BJ (cell line): Measurements from ENCODE around the gene RNPEPL1. TPM values are rescaled to one million over a fixed set of nuclear protein-coding genes. Genes with fewer than 3 reads are reported as not detected.

ENCODE experiments used
- CTCF ChIA-PET: fragments of 350-600 bp; formaldehyde crosslinking; extraction: SDS; loops from one replicate; lab custom pipeline; 2021; ENCODE audit warnings: antibody characterized with exemption, inconsistent platforms; lab: Yijun Ruan, JAX
- POLR2A ChIA-PET: fragments of 300-600 bp; sonication (Branson Sonifier 250); formaldehyde crosslinking; extraction: SDS; loops from one replicate; lab custom pipeline; 2021; ENCODE audit warnings: antibody characterized with exemption; lab: Charles Lee
- DNase-seq: peaks from one replicate; pipeline ENCODE4 v3.0.0-alpha.2; 2011; ENCODE audit warnings: low read depth
- H3K27me3 ChIP-seq: 2 replicates; pipeline ENCODE4 v1.6.0; 2011; ENCODE audit warnings: low read length; ENCODE audit not compliant: control insufficient read depth, insufficient read depth
- H3K36me3 ChIP-seq: 2 replicates; pipeline ENCODE4 v1.5.1; 2011; ENCODE audit warnings: low read length; ENCODE audit not compliant: control insufficient read depth, insufficient read depth
- H3K4me3 ChIP-seq: 2 replicates; pipeline ENCODE4 v1.5.1; 2011; ENCODE audit warnings: low read depth, mild to moderate bottlenecking, control low read depth, low read length
- CTCF ChIP-seq: IDR thresholded peaks from 2 replicates; pipeline ENCODE4 v1.5.1; 2011; ENCODE audit warnings: low read depth, mild to moderate bottlenecking, control low read depth, inconsistent platforms, low read length, moderate library complexity; ENCODE audit not compliant: insufficient read depth
- polyA plus RNA-seq: library from polyadenylated mRNA; depleted of rRNA; stranded (reverse); fragments of >200 nt; gene quantifications from 2 replicates; pipeline ENCODE4 v1.2.3, GENCODE V29; 2011

The RNPEPL1 gene
- polyA plus RNA-seq, 1 experiment = 12.7 TPM

DNA sequence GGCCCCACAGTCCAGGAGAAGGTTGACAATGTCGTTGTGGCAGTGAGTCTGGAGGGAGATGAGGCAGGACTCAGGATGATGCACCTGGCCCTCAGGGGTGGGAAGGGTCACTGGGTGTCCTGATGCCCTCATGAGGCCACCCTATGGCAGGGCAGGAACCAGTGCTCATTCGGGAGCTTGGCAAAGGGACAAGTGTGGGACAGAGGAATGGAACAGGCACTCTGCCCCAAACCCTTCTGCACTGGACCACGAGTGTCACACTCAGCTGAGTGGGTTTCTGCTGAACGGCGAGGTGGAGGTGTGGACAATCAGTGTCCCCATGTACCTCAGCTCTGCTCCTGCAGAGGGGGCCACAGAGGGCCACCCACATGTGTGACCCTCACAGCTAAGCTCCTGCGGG is 42.5 kb upstream of the RNPEPL1 start:
- no peak for TF ChIP-seq CTCF
- CTCF ChIA-PET = interaction anchor here (0.8 kb wide), 1 partner anchor 12 kb away, joined by 5 read pairs; no protein-coding TSS in a partner anchor
- no peak overlapping the region for H3K4me3 ChIP-seq
- POLR2A ChIA-PET = no interaction called here
- H3K27me3 ChIP-seq = no peaks in the 10 kb centered on the region
- DNase-seq = no peak
- H3K36me3 ChIP-seq = peaks cover 1% of the 10 kb centered on the region; the same call in 1 of the 2 replicates

GRCh38 chr2:240526521-240526920 is 41.8 kb upstream of the RNPEPL1 start:
- no peak for TF ChIP-seq CTCF

DNA sequence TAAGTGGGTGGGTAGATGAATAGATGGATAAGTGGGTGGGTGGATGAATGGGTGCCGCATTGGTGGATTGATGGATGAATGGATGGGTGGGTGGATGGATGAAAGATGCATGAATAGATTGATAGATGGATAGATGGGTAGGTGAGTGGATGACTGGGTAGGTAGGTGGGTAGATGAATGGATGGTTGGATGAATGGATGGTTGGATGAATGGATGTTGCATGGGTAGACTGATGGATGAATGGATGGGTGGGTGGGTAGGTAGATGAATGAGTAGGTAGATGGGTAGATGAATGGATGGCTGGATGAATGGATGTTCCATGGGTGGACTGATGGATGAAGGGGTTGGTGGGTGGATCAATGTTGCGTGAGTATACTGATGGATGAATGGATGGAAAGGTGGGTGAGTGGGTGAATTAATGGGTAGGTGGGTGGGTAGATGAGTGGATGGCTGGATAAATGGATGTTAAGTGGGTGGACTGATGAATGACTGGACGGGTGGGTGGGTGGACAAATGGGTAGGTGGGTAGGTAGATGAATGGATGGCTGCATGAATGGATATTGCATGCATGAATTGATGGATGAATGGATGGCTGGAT is 41.0 kb upstream of the RNPEPL1 start:
- no peaks in the 10 kb centered on the region for H3K27me3 ChIP-seq
- H3K36me3 ChIP-seq = peaks cover 1% of the 10 kb centered on the region; the same call in 1 of the 2 replicates
- H3K4me3 ChIP-seq = no peak overlapping the region
- no peak for DNase-seq
- ChIA-PET POLR2A (no interaction called here), CTCF (interaction anchor here (1.3 kb wide), 1 partner anchor 8 kb away, joined by 5 read pairs; no protein-coding TSS in a partner anchor)
- no peak for TF ChIP-seq CTCF

More at GRCh38 chr2:240526521-240526920, 41.8 kb upstream of the RNPEPL1 start:
- H3K27me3 ChIP-seq = no peaks in the 10 kb centered on the region
- no peak overlapping the region for H3K4me3 ChIP-seq
- DNase-seq = no peak
- CTCF ChIA-PET = interaction anchor here (0.8 kb wide), 1 partner anchor 12 kb away, joined by 5 read pairs; no protein-coding TSS in a partner anchor
- POLR2A ChIA-PET = no interaction called here
- peaks cover 1% of the 10 kb centered on the region; the same call in 1 of the 2 replicates for H3K36me3 ChIP-seq

DNA sequence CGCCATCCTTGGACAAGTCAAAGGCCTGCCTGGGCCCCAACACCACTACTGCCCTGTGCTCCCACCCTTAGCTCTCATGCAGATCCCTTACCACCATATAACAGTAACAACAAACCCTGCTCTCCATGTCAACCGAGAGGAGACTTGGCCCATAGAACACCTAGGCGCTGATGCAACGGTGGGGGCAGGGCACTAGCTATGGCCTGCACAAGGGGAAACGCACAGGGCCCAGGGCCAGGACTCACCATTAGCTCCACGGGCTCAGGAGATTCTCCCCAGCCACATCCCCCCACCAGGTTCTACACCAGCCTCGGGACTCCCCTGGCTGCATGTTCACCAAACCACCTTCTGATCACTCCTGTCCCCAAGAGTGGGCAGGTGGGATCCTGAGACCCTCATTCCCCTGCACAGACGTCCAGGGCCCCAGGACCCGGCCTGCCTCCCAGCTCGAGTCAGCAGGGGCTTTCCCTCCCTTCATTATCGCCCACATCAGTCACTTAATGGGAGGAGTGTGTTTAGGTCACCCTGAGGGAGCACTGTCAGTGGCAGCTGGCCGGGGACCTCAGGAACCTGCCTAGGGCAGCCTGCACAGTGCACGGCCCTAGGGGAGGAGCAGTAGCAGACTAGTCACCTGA is 39.8 kb upstream of the RNPEPL1 start:
- DNase-seq = no peak
- H3K27me3 ChIP-seq = no peaks in the 10 kb centered on the region
- H3K4me3 ChIP-seq = no peak overlapping the region
- no peak for TF ChIP-seq CTCF
- peaks cover 1% of the 10 kb centered on the region; the same call in 1 of the 2 replicates for H3K36me3 ChIP-seq
- CTCF ChIA-PET = interaction anchor here (0.6 to 1.3 kb wide), 3 partner anchors 9 to 322 kb away, joined by 3 to 5 read pairs (median 3); no protein-coding TSS in a partner anchor
- POLR2A ChIA-PET = no interaction called here

- no peak for TF ChIP-seq CTCF
- no peak for DNase-seq
- POLR2A ChIA-PET = no interaction called here
- H3K27me3 ChIP-seq = no peaks in the 10 kb centered on the region
- CTCF ChIA-PET = interaction anchor here (1.1 kb wide), 1 partner anchor 15 kb away, joined by 3 read pairs; no protein-coding TSS in a partner anchor
- H3K36me3 ChIP-seq = peaks cover 1% of the 10 kb centered on the region; the same call in 1 of the 2 replicates
- H3K4me3 ChIP-seq = no peak overlapping the region
These were observed 38.8 kb upstream of the RNPEPL1 start for GRCh38 chr2:240529344-240529999.
